ENCODE results near the gene ZPBP2. TPM values are rescaled to one million over a fixed set of nuclear protein-coding genes. Genes with fewer than 3 reads are reported as not detected.

ZPBP2 gene
- total and polyA plus RNA-seq, 2 of the 13 experiments (the other 11 are each of a cell fraction or from before 2014, with no cell fraction given), result not detected

- CTCF ChIA-PET (ENCODE audit: low intra/inter-chr PET ratio, low total read pairs), result no interaction called here
- TF ChIP-seq GPBP1L1 (CRISPR knock-in tag; IDR thresholded peaks at IDR 0.05) (no peak), ZNF274 (CRISPR knock-in tag; IDR thresholded peaks at IDR 0.05) (peak; percentile 99), ZNF780A (CRISPR knock-in tag; IDR thresholded peaks at IDR 0.05) (peak; percentile 71; the same call in 1 of the 2 replicates), TARDBP (CRISPR knock-in tag; IDR thresholded peaks at IDR 0.05) (peak; percentile 85; the same call in 1 of the 2 replicates), ZNF782 (CRISPR knock-in tag; IDR thresholded peaks at IDR 0.05; ENCODE audit: borderline replicate concordance) (peak; percentile 83), KDM1A (CRISPR knock-in tag; IDR thresholded peaks at IDR 0.05) (no peak), ZNF367 (CRISPR knock-in tag; IDR thresholded peaks at IDR 0.05; ENCODE audit: borderline replicate concordance) (peak; percentile 91; the same call in 1 of the 2 replicates), GZF1 (CRISPR knock-in tag; IDR thresholded peaks at IDR 0.05) (peak; percentile 83), AKAP8 (CRISPR knock-in tag; IDR thresholded peaks at IDR 0.05) (0 out of 2 replicates have a peak, but pooled peaks have one; percentile 61), ZNF761 (CRISPR knock-in tag; conservative IDR thresholded peaks at IDR 0.05) (peak; percentile 94; the same call in 1 of the 2 replicates), STAG1 (CRISPR knock-in tag; IDR thresholded peaks at IDR 0.05) (peak; percentile 85), ZNF576 (CRISPR knock-in tag; IDR thresholded peaks at IDR 0.05) (peak; percentile 93), ZNF335 (CRISPR knock-in tag; IDR thresholded peaks at IDR 0.05) (peak; percentile 85), HNRNPH1 (optimal IDR thresholded peaks at IDR 0.05; ENCODE audit: low read depth, low read length) (no peak), ZSCAN31 (CRISPR knock-in tag; IDR thresholded peaks at IDR 0.05; ENCODE audit: low read depth) (peak; percentile 89), HNRNPK (IDR thresholded peaks at IDR 0.05; ENCODE audit: low read depth, low read length, poor library complexity, severe bottlenecking) (no peak), SMARCC2 (IDR thresholded peaks at IDR 0.05) (no peak), SOX13 (IDR thresholded peaks at IDR 0.05) (peak; percentile 41; the same call in 1 of the 2 replicates), SOX13 (CRISPR knock-in tag; conservative IDR thresholded peaks at IDR 0.05 in 1 of 2, IDR thresholded peaks at IDR 0.05 in 1 of 2) (peak in 1 of 2 experiments; percentile 60; a peak in 1 of 4 replicates), ZSCAN20 (CRISPR knock-in tag; IDR thresholded peaks at IDR 0.05; ENCODE audit: borderline replicate concordance) (peak; percentile 97; the same call in 1 of the 2 replicates), MEF2D (CRISPR knock-in tag; IDR thresholded peaks at IDR 0.05) (peak; percentile 90; the same call in 1 of the 2 replicates), PITX1 (CRISPR knock-in tag; IDR thresholded peaks at IDR 0.05) (peak; percentile 75; the same call in 1 of the 2 replicates), FLYWCH1 (CRISPR knock-in tag; IDR thresholded peaks at IDR 0.05) (peak; percentile 78; the same call in 1 of the 2 replicates), ZNF883 (CRISPR knock-in tag; IDR thresholded peaks at IDR 0.05; ENCODE audit: not compliant biosample characterization) (peak; percentile 99)
Observed at GRCh38 chr17:39863918-39864746, 3.9 kb upstream of the ZPBP2 start, which contains the start of gene IKZF3. IKZF3 (minus strand) TSS chr17:39864312; CDS start chr17:39864126, 186 bp downstream.

More at GRCh38 chr17:39863918-39864746, 3.9 kb upstream of the ZPBP2 start, which contains the start of gene IKZF3:
- Histone ChIP-seq H3K79me2 (ENCODE audit: insufficient read depth, low read length) (no peaks in the 10 kb centered on the region), H2AFZ (ENCODE audit: low read length) (no peak within 1 kb of the TSS), H3K27ac (ENCODE audit: extremely low read length, insufficient read depth, low read length) (no peak within 1 kb of the TSS), H3K4me2 (ENCODE audit: low read depth, low read length) (peak within 1 kb of the TSS; percentile 60; the same call in 1 of the 2 replicates), H3K36me3 (replicated peaks in 1 of 2; ENCODE audit: control insufficient read depth in 1 of 2, insufficient read depth in 2 of 2, low read length in 2 of 2) (no peaks in the 10 kb centered on the region), H3K27me3 (ENCODE audit: control insufficient read depth in 1 of 2, insufficient read depth in 2 of 2, low read length in 2 of 2) (peaks cover 6 to 55% of the 10 kb centered on the region in 2 experiments), H3K9ac (ENCODE audit: insufficient read depth, low read depth, low read length) (no peak within 1 kb of the TSS), H4K20me1 (ENCODE audit: insufficient read depth, low read length) (no peaks in the 10 kb centered on the region), H3K9me3 (ENCODE audit: low read length) (no peaks in the 10 kb centered on the region), H3K4me1 (ENCODE audit: insufficient read depth, low read length) (peaks cover 5% of the 10 kb centered on the region), H3K4me3 (replicated peaks in 1 of 3; ENCODE audit: insufficient read depth in 1 of 3, low read depth in 2 of 3, low read length in 3 of 3) (no peak within 1 kb of the TSS; a peak in 1 of 6 replicates)
- BruUV-seq (replicated peaks), result no TSS peak
- POLR2A ChIA-PET, result no interaction called here
- peak; percentile 46 for DNase-seq (ENCODE audit: low spot score)
- intact Hi-C loops (cut with micrococcal nuclease; ENCODE audit: unreplicated experiment) (loop anchor here (1.0 to 10.0 kb wide), 2 partner anchors 89 to 134 kb away; partner anchors contain the start of gene MIEN1), in situ Hi-C loops (cut with HindIII; ENCODE audit: extremely low pct_ligation_motif_present, low pct_unique_long_range_greater_than_20kb) (no loop called here)
- WGBS (ENCODE audit: low lambda C conversion rate), result 23% methylated on average over 21 of the region's 50 CpGs
- no peak for FAIRE-seq
- peak; percentile 98 for ATAC-seq
